Purkinje cell (primary cell): ENCODE data around the gene RAB11FIP4. TPM values are rescaled to one million over a fixed set of nuclear protein-coding genes. Genes with fewer than 3 reads are reported as not detected.

Experiments used
- polyA plus RNA-seq: library from polyadenylated mRNA; unstranded; fragments of >200 nt; fragmentation: Nextera tagmentation; gene quantifications from 2 replicates; pipeline ENCODE4 v1.2.1, GENCODE V29; 2014

Gene RAB11FIP4, protein sequence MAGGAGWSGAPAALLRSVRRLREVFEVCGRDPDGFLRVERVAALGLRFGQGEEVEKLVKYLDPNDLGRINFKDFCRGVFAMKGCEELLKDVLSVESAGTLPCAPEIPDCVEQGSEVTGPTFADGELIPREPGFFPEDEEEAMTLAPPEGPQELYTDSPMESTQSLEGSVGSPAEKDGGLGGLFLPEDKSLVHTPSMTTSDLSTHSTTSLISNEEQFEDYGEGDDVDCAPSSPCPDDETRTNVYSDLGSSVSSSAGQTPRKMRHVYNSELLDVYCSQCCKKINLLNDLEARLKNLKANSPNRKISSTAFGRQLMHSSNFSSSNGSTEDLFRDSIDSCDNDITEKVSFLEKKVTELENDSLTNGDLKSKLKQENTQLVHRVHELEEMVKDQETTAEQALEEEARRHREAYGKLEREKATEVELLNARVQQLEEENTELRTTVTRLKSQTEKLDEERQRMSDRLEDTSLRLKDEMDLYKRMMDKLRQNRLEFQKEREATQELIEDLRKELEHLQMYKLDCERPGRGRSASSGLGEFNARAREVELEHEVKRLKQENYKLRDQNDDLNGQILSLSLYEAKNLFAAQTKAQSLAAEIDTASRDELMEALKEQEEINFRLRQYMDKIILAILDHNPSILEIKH
- polyA plus RNA-seq: 5.3 and 6.0 TPM in 2 replicates

DNA sequence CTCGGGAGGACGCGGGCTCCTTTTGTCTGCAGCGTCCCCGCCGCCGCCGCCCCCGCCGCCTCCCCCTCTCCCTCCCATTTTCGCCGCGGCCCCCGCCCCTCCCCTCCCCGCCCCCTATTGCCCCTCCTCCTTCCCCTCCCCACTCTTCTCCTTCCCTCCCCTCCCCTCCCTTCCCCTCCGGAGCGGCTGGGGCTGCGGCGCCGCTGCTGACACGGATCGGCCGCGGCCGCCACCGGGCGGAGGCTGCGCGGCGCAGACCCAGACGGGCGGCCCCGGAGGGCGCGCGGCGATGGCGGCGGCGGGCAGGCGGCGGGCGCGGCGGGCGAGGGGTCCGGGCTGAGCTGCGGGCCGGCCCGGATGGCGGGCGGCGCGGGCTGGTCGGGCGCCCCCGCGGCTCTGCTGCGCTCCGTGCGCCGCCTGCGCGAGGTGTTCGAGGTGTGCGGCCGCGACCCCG, at the start of gene RAB11FIP4:
TSS of gene RAB11FIP4 (plus strand) at position 180 of the 454 bp plus-strand sequence. CDS start at position 358, 178 bp downstream.

Other genes starting within 250 kb of the RAB11FIP4 start
- gene OMG, start 94.4 kb upstream of the RAB11FIP4 start, polyA plus RNA-seq: 351 and 425 TPM in 2 replicates
- not detected in 2 replicates for gene EVI2B, start 77.6 kb upstream of the RAB11FIP4 start, polyA plus RNA-seq
- 4.7 and 5.7 TPM in 2 replicates for gene EVI2A, start 70.1 kb upstream of the RAB11FIP4 start, polyA plus RNA-seq